Muscle layer of colon (tissue), 2 donors: ENCODE data around the gene TIMM44.
A peak's percentile ranks its signal among the peaks of the same experiment; 100 is the strongest.
"Not testable (repeated sequence)": the region's sequence is repeated elsewhere in the genome, so short reads cannot be mapped to it uniquely, and the experiment has no call there.

Experiments
- H3K27ac ChIP-seq: one replicate; pipeline ENCODE4 v1.7.0; 2013; ENCODE audit warnings: low read depth, mild to moderate bottlenecking, low read length, moderate library complexity
- H3K27me3 ChIP-seq, 2 donors: one replicate each; pipeline ENCODE4 v1.7.0; 2013; ENCODE audit warnings: low read length in 2 of 2, mild to moderate bottlenecking in 2 of 2; ENCODE audit not compliant: insufficient read depth in 2 of 2, control insufficient read depth in 1 of 2
- H3K36me3 ChIP-seq: one replicate; pipeline ENCODE4 v1.7.0; 2013; ENCODE audit warnings: mild to moderate bottlenecking, low read length; ENCODE audit not compliant: insufficient read depth
- H3K4me1 ChIP-seq: one replicate; pipeline ENCODE4 v1.7.0; 2013; ENCODE audit warnings: mild to moderate bottlenecking, low read length; ENCODE audit not compliant: insufficient read depth
- H3K4me3 ChIP-seq, 2 donors: one replicate each; pipeline ENCODE4 v1.7.0; 2013; ENCODE audit warnings: low read length in 2 of 2, low read depth in 1 of 2, mild to moderate bottlenecking in 1 of 2, moderate library complexity in 1 of 2
- H3K9ac ChIP-seq: one replicate; pipeline ENCODE4 v1.7.0; 2013; ENCODE audit warnings: low read length
- H3K9me3 ChIP-seq: one replicate; pipeline ENCODE4 v1.7.0; 2013; ENCODE audit warnings: mild to moderate bottlenecking, low read length
- donor health status: abdominal sarcoma.
- donor health status: Adenocarcinoma of cecum.

Gene TIMM44

DNA sequence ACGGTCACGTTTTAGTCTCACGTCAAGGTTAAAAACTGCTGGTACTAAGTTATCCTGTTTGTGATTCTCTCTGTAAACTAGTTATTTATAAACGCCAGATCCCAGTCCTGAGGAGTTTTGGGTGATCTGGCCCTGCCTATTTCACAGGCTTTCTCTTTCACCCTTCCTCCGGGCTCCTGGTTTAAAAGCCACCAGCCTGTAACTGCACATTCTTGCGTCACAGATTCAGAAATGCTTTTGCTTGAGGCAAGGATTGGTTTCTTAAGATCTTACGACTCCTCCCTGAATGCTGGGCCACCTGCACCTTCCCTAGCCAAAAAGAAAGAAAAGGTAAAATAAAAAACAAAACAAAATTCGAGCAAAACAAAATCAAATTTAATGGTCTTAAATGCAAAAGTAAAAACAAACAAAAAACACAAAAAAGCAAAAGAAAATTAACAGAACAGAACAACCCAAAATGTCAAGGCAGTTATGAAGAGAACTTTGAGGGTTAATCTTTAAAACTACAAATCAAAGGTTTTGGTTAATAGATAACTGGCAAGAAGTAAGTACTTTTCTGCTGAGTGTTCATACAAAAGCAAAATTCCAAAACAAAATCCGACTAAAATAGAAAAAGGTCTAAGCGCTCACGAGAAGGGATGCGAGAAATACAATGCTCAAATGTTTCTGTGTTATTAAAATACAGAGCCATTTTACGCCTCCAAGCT, 18.6 kb upstream of the TIMM44 start:
- Histone ChIP-seq H3K27ac (no peak overlapping the region), H3K9ac (no peak overlapping the region), H3K27me3 (no peaks in the 10 kb centered on the region), H3K9me3 (no peaks in the 10 kb centered on the region), H3K4me1 (no peaks in the 10 kb centered on the region), H3K36me3 (peaks cover 55% of the 10 kb centered on the region), H3K4me3 (no peak overlapping the region)

DNA sequence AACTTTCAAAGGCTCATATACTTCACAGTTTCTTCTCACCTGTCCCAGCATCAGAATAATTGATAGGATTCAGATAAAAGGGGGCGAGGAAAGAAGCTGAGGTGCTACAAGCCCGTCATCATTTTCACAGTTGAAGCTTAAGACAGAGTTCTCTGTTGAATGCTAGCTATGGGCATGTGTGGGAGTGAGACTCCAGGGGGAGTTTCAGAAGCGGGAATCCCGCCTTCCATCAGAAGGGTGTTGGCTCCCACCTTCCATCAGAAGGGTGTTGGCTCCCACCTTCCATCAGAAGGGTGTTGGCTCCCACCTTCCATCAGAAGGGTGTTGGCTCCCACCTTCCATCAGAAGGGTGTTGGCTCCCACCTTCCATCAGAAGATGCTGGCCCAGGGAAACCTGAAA, 17.6 kb upstream of the TIMM44 start:
- H3K9me3 ChIP-seq, H3K9ac ChIP-seq, H3K4me1 ChIP-seq, H3K27ac ChIP-seq, H3K4me3 ChIP-seq, H3K27me3 ChIP-seq: not testable (repeated sequence)
- H3K36me3 ChIP-seq = peaks cover 45% of the 10 kb centered on the region

DNA sequence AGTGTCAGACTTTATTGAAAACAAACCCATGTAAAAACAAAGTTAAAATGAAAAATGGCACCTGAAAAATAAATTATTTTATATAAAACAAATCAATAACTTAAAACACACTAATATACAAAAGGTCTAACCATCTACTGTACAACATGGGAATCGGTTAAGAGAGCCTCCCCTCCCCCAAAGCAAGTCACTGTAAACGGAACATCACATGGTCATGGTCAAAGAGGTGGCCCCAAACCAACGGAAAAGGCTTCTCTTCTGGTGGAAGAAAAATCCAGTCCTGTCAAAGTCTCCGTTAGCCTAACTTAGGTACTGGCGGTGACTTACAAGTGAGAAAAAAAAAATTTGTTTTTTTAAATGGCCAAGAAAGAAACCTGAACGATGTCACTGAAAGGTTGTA, 15.7 kb upstream of the TIMM44 start:
- Histone ChIP-seq H3K4me3 (no peak overlapping the region), H3K27me3 (no peaks in the 10 kb centered on the region), H3K9ac (no peak overlapping the region), H3K9me3 (no peaks in the 10 kb centered on the region), H3K4me1 (no peaks in the 10 kb centered on the region), H3K27ac (no peak overlapping the region), H3K36me3 (peaks cover 33% of the 10 kb centered on the region)

DNA sequence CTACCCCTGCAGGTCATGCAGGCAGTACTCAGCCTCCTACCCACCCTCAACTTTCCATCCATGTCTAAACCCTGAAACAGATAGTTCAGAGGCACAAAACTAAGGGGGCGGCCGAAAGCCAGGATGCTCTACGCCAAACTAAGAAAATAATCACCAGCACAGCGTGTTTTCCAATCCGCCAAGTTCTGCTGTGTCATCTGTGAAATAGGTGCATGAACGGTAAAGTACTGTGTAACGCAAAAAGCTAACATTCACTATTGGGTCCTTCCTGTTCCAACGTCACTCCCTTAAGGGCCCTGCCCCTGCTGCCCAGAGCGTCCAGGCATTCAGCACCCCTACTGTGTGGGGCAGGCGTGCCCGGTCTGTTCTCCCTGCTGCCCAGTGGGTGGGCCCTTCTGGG, 12.2 kb upstream of the TIMM44 start:
- Histone ChIP-seq H3K4me3 (no peak overlapping the region), H3K36me3 (peaks cover 10% of the 10 kb centered on the region), H3K27ac (no peak overlapping the region), H3K4me1 (no peaks in the 10 kb centered on the region), H3K9ac (no peak overlapping the region), H3K9me3 (no peaks in the 10 kb centered on the region), H3K27me3 (no peaks in the 10 kb centered on the region)

DNA sequence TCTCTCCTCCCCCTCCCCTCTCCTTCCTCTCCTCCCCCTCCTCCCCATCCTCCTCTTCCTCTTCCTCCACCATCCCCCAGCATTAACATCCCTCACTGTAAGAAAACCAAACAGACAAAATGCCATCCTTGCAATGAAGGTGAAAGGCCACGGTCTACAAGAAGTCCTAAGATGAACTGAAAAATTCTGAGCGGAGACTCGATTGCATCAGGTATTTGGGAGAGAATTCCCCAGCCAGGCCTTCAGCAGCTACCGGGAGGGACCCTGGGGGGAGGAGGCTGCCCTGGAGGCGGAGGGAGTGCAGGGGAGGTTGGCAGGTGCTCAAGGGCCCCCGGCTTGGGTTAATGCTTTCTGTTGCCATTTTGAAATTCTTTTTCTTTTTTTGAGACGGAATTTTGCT, 10.1 kb upstream of the TIMM44 start:
- H3K36me3 ChIP-seq = peaks cover 7% of the 10 kb centered on the region
- H3K27me3 ChIP-seq = no peaks in the 10 kb centered on the region
- no peak overlapping the region for H3K27ac ChIP-seq
- no peaks in the 10 kb centered on the region for H3K4me1 ChIP-seq
- H3K9me3 ChIP-seq = no peaks in the 10 kb centered on the region
- no peak overlapping the region for H3K9ac ChIP-seq
- no peak overlapping the region for H3K4me3 ChIP-seq

DNA sequence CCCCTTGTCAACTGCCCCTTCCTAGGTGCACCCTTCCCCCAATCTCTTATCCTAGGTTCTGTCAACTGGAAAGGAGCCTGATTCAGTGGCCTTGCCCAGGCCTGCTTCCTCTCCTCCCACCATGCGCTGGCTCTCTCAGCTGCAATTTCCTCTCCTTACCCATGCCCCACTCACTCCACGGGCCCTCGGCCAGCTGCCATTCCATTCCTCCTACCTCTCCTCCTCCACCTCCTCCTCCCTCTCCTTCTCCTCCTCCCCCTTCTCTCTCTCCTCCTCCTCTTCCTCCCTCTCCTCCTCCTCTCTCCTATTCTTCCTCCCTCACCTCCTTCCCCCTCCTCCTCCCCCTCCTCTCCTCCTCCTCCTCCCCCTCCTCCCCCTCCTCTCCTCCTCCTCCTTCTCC, 9.6 kb upstream of the TIMM44 start:
- H3K9me3 ChIP-seq = no peaks in the 10 kb centered on the region

DNA sequence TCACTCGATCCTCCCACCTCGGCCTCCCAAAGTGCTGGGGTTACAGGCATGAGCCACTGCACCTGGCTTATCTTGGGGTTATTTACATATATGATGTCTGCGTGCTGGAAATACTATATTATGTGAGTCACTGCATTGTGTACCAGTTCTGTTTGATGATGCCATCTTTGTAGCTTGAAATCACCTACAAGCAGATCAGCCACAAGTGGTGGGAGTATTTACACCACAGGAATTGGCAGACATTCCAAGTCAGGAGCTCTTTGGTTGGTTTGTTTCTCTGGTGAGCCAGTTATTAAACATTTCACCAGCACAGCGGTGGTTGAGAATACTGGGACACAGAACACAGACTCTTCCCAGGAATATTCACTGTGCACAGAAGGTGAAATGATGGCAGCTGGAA, 4.5 kb upstream of the TIMM44 start:
- no peak overlapping the region for H3K27ac ChIP-seq
- H3K9ac ChIP-seq = no peak overlapping the region
- H3K4me3 ChIP-seq = no peak overlapping the region
- no peaks in the 10 kb centered on the region for H3K36me3 ChIP-seq
- H3K4me1 ChIP-seq = peaks cover 6% of the 10 kb centered on the region
- no peaks in the 10 kb centered on the region for H3K27me3 ChIP-seq
- no peaks in the 10 kb centered on the region for H3K9me3 ChIP-seq

More for the DNA sequence above, 9.6 kb upstream of the TIMM44 start:
- H3K4me3 ChIP-seq = no peak overlapping the region
- H3K36me3 ChIP-seq = peaks cover 2% of the 10 kb centered on the region
- no peaks in the 10 kb centered on the region for H3K4me1 ChIP-seq
- H3K9ac ChIP-seq = no peak overlapping the region
- H3K27me3 ChIP-seq = no peaks in the 10 kb centered on the region
- no peak overlapping the region for H3K27ac ChIP-seq

DNA sequence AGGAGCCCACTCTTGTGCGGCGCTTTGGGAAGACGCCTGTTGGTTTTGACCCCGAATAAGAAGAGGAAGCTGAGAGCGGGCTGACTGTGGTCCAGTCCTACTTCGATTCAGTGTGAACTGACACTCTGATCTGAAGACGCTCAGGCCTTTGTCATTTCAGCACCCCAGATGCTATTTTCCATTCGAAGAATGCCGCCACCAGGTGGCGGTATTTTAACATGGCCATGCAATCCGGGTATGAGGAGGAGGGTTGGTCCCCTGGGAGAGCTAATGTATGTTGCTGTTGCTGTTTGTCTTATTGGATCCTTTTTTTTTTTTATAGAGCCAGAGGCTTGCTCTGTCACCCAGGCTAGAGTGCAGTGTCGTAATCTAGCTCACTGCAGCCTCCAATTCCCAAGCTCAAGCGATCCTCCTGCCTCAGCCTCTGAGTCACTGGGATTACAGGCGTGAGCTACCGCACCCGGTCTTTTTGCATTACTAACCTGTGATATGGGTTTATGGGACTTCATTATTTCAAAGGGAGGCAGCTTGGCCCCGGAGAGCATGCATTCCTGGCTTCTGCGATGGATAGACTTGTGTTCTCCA, 803 bp upstream of the TIMM44 start:
- peak overlapping the region; percentile 58 to 98 for H3K4me3 ChIP-seq
- H3K9ac ChIP-seq = no peak overlapping the region
- H3K27ac ChIP-seq = peak overlapping the region; percentile 81
- H3K4me1 ChIP-seq = peaks cover 21% of the 10 kb centered on the region
- no peaks in the 10 kb centered on the region for H3K27me3 ChIP-seq
- peaks cover 24% of the 10 kb centered on the region for H3K36me3 ChIP-seq
- no peaks in the 10 kb centered on the region for H3K9me3 ChIP-seq

DNA sequence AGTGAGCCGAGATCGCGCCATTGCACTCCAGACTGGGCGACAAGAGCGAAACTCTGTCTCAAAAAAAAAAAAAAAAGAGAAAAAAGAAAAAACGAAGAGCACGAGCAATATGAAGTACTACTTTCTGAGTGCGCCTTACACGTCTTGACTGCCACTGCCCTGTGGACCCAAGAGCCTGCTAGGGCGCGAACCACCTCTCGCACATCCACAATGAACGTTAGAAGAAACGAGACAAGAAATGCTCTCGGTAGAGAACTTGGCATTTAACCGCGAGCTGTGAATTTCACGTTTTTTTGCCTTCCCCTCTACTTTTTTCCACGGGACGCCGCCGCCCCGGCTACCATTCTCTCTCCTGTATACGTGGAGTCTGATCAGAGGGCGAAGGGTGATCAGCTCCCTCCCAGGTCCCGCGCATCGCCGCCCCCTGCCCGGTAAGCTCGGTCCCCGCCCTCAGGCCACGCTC, 454 bp downstream of the TIMM44 start:
- Histone ChIP-seq H3K27ac (peak overlapping the region; percentile 73), H3K4me1 (peaks cover 21% of the 10 kb centered on the region), H3K36me3 (peaks cover 29% of the 10 kb centered on the region), H3K27me3 (no peaks in the 10 kb centered on the region), H3K9ac (peak overlapping the region; percentile 99), H3K9me3 (no peaks in the 10 kb centered on the region), H3K4me3 (peak overlapping the region; percentile 60 to 98)

DNA sequence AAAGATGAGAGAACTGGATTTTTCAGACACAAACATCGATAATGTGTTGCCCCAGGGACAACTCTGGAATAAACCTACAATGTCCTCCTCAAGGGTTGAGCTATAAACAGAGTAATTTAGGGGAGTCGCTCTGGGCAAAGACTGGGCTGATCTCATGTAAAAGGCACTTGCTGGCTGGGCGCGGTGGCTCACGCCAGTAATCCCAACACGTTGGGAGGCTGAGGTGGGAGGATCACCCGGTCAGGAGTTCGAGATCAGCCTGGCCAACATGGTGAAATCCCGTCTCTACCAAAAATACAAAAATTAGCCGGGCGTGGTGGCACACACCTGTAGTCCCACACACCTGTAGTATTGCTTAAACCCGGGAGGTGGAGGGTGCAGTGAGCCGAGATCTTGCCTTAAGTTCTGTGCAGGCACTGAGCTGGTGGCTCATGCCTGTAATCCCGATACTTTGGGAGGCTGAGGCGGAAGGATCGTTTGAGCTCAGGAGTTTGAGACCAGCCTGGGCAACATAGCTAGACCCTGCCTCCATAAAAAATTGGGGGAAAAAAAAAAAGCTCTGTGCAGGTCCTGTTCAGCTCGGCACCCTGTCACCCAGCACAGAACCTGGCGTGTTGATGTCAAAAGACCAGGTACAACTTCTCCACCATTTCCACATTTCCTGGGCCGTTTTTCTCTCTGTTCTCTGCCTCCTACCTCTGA, 1.4 kb downstream of the TIMM44 start:
- H3K36me3 ChIP-seq = peaks cover 31% of the 10 kb centered on the region
- no peak overlapping the region for H3K27ac ChIP-seq
- H3K4me3 ChIP-seq = peak overlapping the region in 1 of 2 donors; percentile 98
- H3K9ac ChIP-seq = no peak overlapping the region
- no peaks in the 10 kb centered on the region for H3K27me3 ChIP-seq
- peaks cover 21% of the 10 kb centered on the region for H3K4me1 ChIP-seq
- no peaks in the 10 kb centered on the region for H3K9me3 ChIP-seq

DNA sequence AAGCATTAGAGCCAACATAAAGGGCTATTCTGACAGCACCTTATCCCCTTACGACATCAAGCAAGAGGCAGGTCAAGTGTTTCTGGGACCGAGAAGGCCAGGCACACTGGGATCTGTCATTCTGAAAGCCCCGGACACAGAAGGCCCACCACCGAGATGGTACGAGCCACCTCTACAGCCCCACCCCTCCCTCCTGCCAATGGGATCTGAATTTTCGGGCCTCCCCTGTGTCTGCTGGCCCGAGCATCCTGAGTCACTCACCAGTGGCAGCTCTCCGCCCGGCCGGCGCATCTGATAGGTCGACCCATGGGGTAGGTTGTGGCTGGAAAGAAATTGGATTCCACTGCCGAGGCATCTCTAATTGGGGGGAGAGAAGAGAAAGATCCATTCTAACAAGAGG, 2.6 kb downstream of the TIMM44 start:
- H3K4me3 ChIP-seq = no peak overlapping the region
- H3K9ac ChIP-seq = no peak overlapping the region
- H3K27ac ChIP-seq = no peak overlapping the region
- H3K9me3 ChIP-seq = no peaks in the 10 kb centered on the region
- no peaks in the 10 kb centered on the region for H3K27me3 ChIP-seq
- H3K36me3 ChIP-seq = peaks cover 43% of the 10 kb centered on the region
- peaks cover 21% of the 10 kb centered on the region for H3K4me1 ChIP-seq
